PC-3 (cell line): Measurements from ENCODE around the gene RHBDD1. TPM values are rescaled to one million over a fixed set of nuclear protein-coding genes. Genes with fewer than 3 reads are reported as not detected.

Source experiments
- ATAC-seq: fragments of 200-7000 bp; cut with Tn5 transposase; 2 replicates; pipeline ENCODE4 v1.9.1; 2020; ENCODE audit warnings: mild to moderate bottlenecking, moderate library complexity
- BruUV-seq: library from RNA; stranded (reverse); fragments of 400-500 nt; replicated peaks from 2 replicates; lab custom pipeline; 2021; lab: Mats Ljungman, UMichigan
- CTCF ChIA-PET: fragments of 300-600 bp; sonication (Branson Sonifier 250); formaldehyde crosslinking; loops from one replicate; lab custom pipeline; 2022; ENCODE audit warnings: antibody characterized with exemption; lab: Charles Lee
- POLR2A ChIA-PET: fragments of 300-600 bp; sonication (Branson Sonifier 250); formaldehyde crosslinking; loops from one replicate; lab custom pipeline; 2022; ENCODE audit warnings: antibody characterized with exemption; ENCODE audit not compliant: unreplicated experiment; lab: Charles Lee
- DNase-seq: peaks from one replicate; pipeline ENCODE4 v3.0.0-alpha.2; 2015
- H2AFZ ChIP-seq: fragments of 300-600 bp; sonication (generic); 2 replicates; pipeline ENCODE4 v1.6.0; 2016; ENCODE audit warnings: antibody characterized with exemption, low read length
- H3F3A ChIP-seq: fragments of 300-600 bp; sonication (generic); one replicate; pipeline ENCODE4 v1.6.0; 2017; ENCODE audit warnings: antibody characterized with exemption, low read length, control low read depth, mild to moderate bottlenecking; ENCODE audit not compliant: unreplicated experiment
- H3K27ac ChIP-seq: fragments of 300-600 bp; sonication (generic); 2 replicates; pipeline ENCODE4 v1.5.1; 2016; ENCODE audit warnings: mild to moderate bottlenecking, low read length
- H3K27me3 ChIP-seq: fragments of 300-600 bp; sonication (generic); 2 replicates; pipeline ENCODE4 v1.6.1; 2016; ENCODE audit warnings: low read length, mixed read lengths
- H3K36me3 ChIP-seq: fragments of 300-600 bp; sonication (generic); 2 replicates; pipeline ENCODE4 v1.6.1; 2016; ENCODE audit warnings: low read depth, mixed run types, low read length, mixed read lengths
- H3K4me1 ChIP-seq: fragments of 300-600 bp; sonication (generic); 2 replicates; pipeline ENCODE4 v1.5.1; 2016; ENCODE audit warnings: low read length; ENCODE audit not compliant: insufficient read depth
- H3K4me2 ChIP-seq: fragments of 300-600 bp; sonication (generic); 2 replicates; pipeline ENCODE4 v1.6.0; 2016; ENCODE audit warnings: low read length
- H3K4me3 ChIP-seq: fragments of 300-600 bp; sonication (generic); 2 replicates; pipeline ENCODE4 v1.5.1; 2016; ENCODE audit warnings: mild to moderate bottlenecking, low read length, mixed read lengths
- H3K79me2 ChIP-seq: fragments of 300-600 bp; sonication (generic); 2 replicates; pipeline ENCODE4 v1.6.1; 2017; ENCODE audit warnings: low read length, mixed read lengths
- H3K9ac ChIP-seq: fragments of 300-600 bp; sonication (generic); 2 replicates; pipeline ENCODE4 v1.6.0; 2016; ENCODE audit warnings: mild to moderate bottlenecking, low read length
- H3K9me2 ChIP-seq: fragments of 300-600 bp; sonication (generic); replicated peaks from 2 replicates; pipeline ENCODE4 v1.6.1; 2016; ENCODE audit warnings: mixed run types, low read length, mixed read lengths
- H3K9me3 ChIP-seq: fragments of 300-600 bp; sonication (generic); 2 replicates; pipeline ENCODE4 v1.6.1; 2016; ENCODE audit warnings: low read length, mixed read lengths
- H4K20me1 ChIP-seq: fragments of 300-600 bp; sonication (generic); 2 replicates; pipeline ENCODE4 v1.6.1; 2016; ENCODE audit warnings: low read length, mixed read lengths
- EZH2 ChIP-seq: fragments of 300-600 bp; sonication (generic); IDR thresholded peaks from one replicate; pipeline ENCODE4 v1.6.1; 2017; ENCODE audit warnings: antibody characterized with exemption, mild to moderate bottlenecking, low read length; ENCODE audit not compliant: unreplicated experiment
- EZH2phosphoT487 ChIP-seq: fragments of 300-600 bp; sonication (generic); IDR thresholded peaks from 2 replicates; pipeline ENCODE4 v1.6.1; 2018; ENCODE audit warnings: mild to moderate bottlenecking, antibody characterized with exemption, low read length, borderline replicate concordance
- intact Hi-C: fragments of 100-400 bp; cut with micrococcal nuclease; formaldehyde crosslinking; loops from 2 replicates; pipeline ENCODE4 v1.9.0; 2023
- total RNA-seq: library from RNA; depleted of rRNA; stranded (reverse); fragments of >200 nt; gene quantifications from 2 replicates; pipeline ENCODE4 v1.2.3, GENCODE V29; 2014
- TF ChIP-seq, protein P1 (sequence below): fragments of 300-600 bp; sonication (generic); conservative IDR thresholded peaks from 2 replicates; pipeline ENCODE4 v1.5.1; 2017; ENCODE audit warnings: antibody characterized with exemption, low read depth, mild to moderate bottlenecking, low read length

The RHBDD1 gene
- total RNA-seq, 1 experiment from 2014 or later = 9.1 TPM

DNA sequence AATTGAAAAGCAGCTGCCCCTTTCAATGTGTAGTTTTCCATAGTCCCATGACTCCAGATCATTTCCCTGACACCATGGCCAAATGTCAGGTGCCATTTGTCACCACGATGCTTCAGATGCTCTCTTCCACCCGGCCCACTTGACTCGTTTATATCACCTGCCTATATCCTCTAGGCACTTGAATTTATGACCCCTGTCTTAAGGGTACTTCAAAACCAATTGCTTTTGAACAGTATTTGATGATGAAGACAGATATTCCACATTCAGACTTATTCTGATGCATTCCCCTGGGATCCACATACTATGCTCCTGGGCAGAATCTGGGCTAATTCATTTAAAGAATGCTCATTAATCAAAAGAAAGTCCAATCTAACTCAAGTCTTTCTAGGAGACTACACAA is 16.9 kb upstream of the RHBDD1 start:
- no peak overlapping the region for H2AFZ ChIP-seq
- no peaks in the 10 kb centered on the region for H3K4me1 ChIP-seq
- no peak overlapping the region for H3K27ac ChIP-seq
- ChIA-PET CTCF (no interaction called here), POLR2A (no interaction called here)
- no peaks in the 10 kb centered on the region for H3K36me3 ChIP-seq
- H3K9me2 ChIP-seq = no peaks in the 10 kb centered on the region
- H3K4me3 ChIP-seq = no peak overlapping the region
- no peaks in the 10 kb centered on the region for H3F3A ChIP-seq
- no peak overlapping the region for H3K4me2 ChIP-seq
- DNase-seq (no peak), ATAC-seq (no peak)
- H4K20me1 ChIP-seq = no peaks in the 10 kb centered on the region
- TF ChIP-seq EZH2 (no peak), EZH2phosphoT487 (no peak)
- TF ChIP-seq, protein P1, sequence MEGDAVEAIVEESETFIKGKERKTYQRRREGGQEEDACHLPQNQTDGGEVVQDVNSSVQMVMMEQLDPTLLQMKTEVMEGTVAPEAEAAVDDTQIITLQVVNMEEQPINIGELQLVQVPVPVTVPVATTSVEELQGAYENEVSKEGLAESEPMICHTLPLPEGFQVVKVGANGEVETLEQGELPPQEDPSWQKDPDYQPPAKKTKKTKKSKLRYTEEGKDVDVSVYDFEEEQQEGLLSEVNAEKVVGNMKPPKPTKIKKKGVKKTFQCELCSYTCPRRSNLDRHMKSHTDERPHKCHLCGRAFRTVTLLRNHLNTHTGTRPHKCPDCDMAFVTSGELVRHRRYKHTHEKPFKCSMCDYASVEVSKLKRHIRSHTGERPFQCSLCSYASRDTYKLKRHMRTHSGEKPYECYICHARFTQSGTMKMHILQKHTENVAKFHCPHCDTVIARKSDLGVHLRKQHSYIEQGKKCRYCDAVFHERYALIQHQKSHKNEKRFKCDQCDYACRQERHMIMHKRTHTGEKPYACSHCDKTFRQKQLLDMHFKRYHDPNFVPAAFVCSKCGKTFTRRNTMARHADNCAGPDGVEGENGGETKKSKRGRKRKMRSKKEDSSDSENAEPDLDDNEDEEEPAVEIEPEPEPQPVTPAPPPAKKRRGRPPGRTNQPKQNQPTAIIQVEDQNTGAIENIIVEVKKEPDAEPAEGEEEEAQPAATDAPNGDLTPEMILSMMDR = no peak
- intact Hi-C loops = no loop called here
- no peaks in the 10 kb centered on the region for H3K9me3 ChIP-seq
- no peak overlapping the region for H3K9ac ChIP-seq
- no peaks in the 10 kb centered on the region for H3K79me2 ChIP-seq
- H3K27me3 ChIP-seq = no peaks in the 10 kb centered on the region
- no TSS peak for BruUV-seq

DNA sequence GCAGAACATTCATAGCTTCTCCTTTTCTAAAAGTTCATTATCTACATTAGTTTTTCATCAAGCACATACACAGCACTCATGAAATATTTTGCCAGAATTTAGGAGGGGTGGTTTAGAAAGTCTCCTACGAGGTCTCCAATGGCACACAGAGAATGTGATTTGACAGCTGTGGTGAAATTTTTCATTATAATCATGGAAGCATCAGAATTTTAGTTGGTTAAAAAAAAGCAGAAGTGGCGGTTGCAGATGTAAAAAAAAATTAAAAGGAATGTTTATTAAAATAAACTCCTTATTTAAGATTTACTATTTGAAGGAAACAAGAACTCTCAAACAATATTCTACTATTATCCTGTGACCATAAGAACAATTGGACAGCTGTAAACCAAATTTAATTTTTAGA is 10.8 kb upstream of the RHBDD1 start:
- Histone ChIP-seq H3K27me3 (no peaks in the 10 kb centered on the region), H3K4me2 (no peak overlapping the region), H3K9ac (no peak overlapping the region), H3K9me2 (no peaks in the 10 kb centered on the region), H3K4me3 (no peak overlapping the region), H4K20me1 (no peaks in the 10 kb centered on the region), H3F3A (no peaks in the 10 kb centered on the region), H3K36me3 (no peaks in the 10 kb centered on the region), H2AFZ (no peak overlapping the region), H3K79me2 (no peaks in the 10 kb centered on the region), H3K4me1 (no peaks in the 10 kb centered on the region), H3K9me3 (no peaks in the 10 kb centered on the region), H3K27ac (no peak overlapping the region)
- DNase-seq (no peak), ATAC-seq (no peak)
- intact Hi-C loops = no loop called here
- no TSS peak for BruUV-seq
- CTCF ChIA-PET = no interaction called here
- TF ChIP-seq, protein P1 = no peak
- TF ChIP-seq EZH2phosphoT487 = no peak
- TF ChIP-seq EZH2 = no peak
- POLR2A ChIA-PET = no interaction called here

DNA sequence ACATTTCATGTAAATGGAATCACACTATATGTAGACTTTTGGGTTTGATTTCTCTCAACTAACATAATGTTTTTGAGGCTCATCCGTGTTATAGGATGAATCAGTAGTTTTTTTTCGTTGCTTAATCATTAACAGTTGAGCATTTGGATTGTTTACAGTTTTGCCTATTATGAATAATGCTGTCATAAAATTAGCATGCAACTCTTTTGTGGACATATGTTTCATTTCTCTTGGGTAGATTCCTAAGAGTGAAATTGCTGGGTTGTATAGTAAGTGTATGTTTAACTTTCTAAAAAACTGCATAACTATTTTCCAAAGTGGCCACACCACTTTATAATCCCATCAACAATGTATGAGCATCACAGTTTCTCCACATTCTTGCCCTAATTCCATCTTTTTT is 7.7 kb upstream of the RHBDD1 start:
- Histone ChIP-seq H3K4me1 (no peaks in the 10 kb centered on the region), H3K36me3 (no peaks in the 10 kb centered on the region), H3K9me2 (no peaks in the 10 kb centered on the region), H2AFZ (no peak overlapping the region), H3K27me3 (no peaks in the 10 kb centered on the region), H3F3A (no peaks in the 10 kb centered on the region), H3K9ac (no peak overlapping the region), H3K9me3 (no peaks in the 10 kb centered on the region), H3K27ac (no peak overlapping the region), H4K20me1 (no peaks in the 10 kb centered on the region), H3K4me3 (no peak overlapping the region), H3K79me2 (peaks cover 8% of the 10 kb centered on the region; the same call in 1 of the 2 replicates), H3K4me2 (no peak overlapping the region)
- TF ChIP-seq, protein P1 = no peak
- TF ChIP-seq EZH2phosphoT487 = no peak
- TF ChIP-seq EZH2 = no peak
- no TSS peak for BruUV-seq
- POLR2A ChIA-PET = no interaction called here
- ATAC-seq (no peak), DNase-seq (no peak)
- CTCF ChIA-PET = no interaction called here
- intact Hi-C loops = no loop called here
